Activated CD8-positive, alpha-beta memory T cell treated with anti-CD3 and anti-CD28 coated beads, Interleukin-2, amount 50 U/mL, for 48 hours (primary cell): ENCODE measurements around the gene C21orf91.

Source experiments
- DNase-seq: peaks from one replicate; pipeline ENCODE4 v3.0.0-alpha.2; 2020

The C21orf91 gene

GRCh38 chr21:17819114-17819876, at the start of gene C21orf91:
Gene C21orf91, minus strand, starts transcription at chr21:17819356. Its CDS starts 1,038 bp downstream, at chr21:17818318.
- peak; percentile 88 for DNase-seq

GRCh38 chr21:17866590-17866989, 47.4 kb upstream of the C21orf91 start:
- DNase-seq = no peak

- DNase-seq = no peak
These were observed 40.5 kb upstream of the C21orf91 start for GRCh38 chr21:17859661-17860060.

- no peak for DNase-seq
These were observed 39.6 kb upstream of the C21orf91 start for GRCh38 chr21:17858747-17859146.

GRCh38 chr21:17854745-17855144, 35.6 kb upstream of the C21orf91 start:
- DNase-seq = no peak

DNA sequence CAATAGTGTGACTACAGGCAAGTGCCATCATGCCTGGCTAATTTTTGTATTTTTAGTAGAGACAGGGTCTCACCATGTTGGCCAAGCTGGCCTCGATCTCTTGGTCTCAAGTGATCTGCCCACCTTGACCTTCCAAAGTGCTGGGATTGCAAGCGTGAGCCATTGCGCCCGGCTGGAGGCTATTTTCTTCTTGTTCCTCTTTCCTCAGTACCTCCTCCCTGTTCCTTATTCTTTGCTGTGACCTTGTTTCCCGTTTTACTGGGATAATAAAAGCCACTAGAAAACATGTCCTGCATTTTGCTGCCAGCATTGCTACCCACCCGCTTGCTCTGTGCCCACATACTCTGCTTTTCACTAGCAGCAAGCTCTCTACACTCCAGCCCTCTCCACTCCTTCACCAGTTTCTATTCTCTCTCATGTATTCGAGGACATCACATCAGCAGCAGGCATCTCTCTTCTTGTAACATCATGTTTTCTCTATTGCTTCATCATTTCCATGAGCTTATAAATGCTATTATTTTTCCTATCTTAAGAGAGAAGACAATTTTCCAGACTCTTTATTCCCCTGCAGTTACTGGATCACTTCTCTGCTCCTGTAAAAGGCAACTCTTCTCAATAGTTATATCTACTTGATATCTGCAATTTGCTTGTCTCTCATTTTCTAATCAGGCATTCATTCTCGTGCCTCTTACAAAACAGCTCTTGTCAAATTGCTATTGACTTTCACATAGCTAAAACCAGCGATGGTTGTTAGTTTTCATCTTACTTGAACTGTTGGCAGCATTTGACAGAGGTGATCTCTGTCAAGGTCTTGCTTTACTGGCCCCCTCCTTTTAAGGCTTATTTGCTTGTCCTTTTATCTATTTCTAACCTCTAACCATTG, 34.5 kb upstream of the C21orf91 start:
- no peak for DNase-seq

DNA sequence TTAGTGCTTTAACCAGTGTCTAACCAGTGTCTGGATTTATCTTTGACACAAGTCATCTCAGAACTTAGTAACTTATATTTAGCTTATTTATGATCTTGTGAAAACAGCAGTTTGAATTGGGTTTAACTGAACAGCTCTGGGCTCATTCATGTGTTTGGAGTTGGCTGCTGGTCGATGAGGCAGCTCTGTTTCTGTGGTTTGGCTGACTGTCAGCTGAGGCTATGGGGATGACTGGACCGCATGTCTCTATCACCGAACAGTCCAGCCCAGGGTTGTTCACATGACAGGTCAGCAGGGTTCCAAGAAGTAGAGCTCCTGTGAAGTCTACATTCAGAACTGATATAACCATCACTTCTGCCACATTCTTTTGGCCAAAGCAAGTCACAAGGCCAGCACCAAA, 29.1 kb upstream of the C21orf91 start:
- DNase-seq = no peak

DNA sequence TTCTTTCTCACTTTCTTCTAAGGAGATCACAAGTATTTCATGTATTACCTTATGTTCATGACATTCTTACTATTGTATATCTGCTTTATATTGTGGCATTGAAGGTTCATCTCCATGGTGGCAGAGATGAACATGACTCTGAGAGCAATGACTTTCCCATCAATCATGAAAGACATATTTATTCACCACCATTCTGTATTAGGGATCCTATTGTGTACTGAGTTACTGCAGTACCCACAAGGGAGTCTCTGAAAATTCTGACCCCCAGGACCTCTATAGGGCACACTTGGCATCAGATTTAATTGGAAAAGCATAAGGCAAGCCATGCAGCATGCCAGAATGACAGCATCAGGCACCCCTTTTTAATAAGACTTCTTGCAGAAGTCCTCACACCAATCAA, 21.9 kb upstream of the C21orf91 start:
- DNase-seq = no peak

- DNase-seq = no peak
These were observed 15.6 kb upstream of the C21orf91 start for GRCh38 chr21:17834639-17835354.

- no peak for DNase-seq
These were observed 10.3 kb upstream of the C21orf91 start for GRCh38 chr21:17829472-17829871.

GRCh38 chr21:17828223-17828622, 9.1 kb upstream of the C21orf91 start:
- no peak for DNase-seq

DNA sequence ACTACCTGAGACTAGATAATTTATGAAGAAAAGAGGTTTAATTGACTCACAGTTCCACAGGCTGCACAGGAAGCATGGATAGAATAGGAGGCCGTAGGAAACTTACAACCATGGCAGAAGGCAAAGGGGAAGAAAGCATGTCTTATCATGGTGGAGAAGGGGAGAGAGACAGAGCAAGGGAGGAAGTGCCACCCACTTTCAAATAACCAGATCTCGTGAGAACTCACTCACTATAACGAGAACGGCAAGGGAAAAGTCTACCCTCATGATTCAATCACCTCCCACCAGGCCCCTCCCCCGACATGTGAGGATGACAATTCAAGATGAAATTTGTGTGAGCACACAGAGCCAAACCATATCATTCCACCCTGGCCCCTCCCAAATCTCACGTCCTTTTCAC, 4.7 kb upstream of the C21orf91 start:
- DNase-seq = no peak

DNA sequence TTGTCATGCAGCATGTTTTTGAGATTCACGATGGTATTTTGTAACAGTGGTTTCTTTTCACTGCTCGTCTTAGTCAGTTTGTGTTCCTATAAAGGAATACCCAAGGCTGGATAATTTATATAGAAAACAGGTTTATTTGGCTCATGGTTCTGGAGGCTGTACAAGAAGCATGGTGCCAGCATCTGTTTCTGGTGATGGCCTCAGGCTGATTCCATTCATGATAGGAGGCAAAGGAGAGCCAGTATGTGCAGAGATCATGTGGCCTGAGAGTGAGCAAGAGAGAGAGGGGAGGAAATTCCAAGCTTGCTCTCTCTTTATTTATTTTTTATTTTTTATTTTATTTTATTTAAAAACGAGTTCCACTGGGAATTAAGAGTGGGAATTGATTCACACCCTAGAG, 2.0 kb upstream of the C21orf91 start:
- DNase-seq = no peak

DNA sequence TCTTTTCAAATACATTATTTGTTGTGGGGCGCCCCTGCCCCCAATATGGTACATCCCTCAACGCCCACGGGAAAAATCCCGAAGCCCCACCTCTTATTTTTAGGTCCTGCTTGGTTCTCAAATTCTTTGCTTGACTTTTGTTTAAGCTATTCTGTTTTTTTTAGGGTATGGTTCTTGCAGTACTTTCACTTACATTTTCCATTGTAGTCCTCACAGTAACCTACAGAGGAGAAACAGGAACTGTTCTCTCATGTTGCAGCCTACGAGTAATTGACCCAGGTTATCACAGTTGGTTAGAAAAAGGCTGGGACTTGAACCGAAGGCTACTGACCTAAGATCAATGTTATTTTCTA, 697 bp upstream of the C21orf91 start:
- DNase-seq = no peak

GRCh38 chr21:17818186-17819113, 706 bp downstream of the C21orf91 start:
- DNase-seq = peak; percentile 72

GRCh38 chr21:17813353-17813752, 5.8 kb downstream of the C21orf91 start:
- no peak for DNase-seq

DNA sequence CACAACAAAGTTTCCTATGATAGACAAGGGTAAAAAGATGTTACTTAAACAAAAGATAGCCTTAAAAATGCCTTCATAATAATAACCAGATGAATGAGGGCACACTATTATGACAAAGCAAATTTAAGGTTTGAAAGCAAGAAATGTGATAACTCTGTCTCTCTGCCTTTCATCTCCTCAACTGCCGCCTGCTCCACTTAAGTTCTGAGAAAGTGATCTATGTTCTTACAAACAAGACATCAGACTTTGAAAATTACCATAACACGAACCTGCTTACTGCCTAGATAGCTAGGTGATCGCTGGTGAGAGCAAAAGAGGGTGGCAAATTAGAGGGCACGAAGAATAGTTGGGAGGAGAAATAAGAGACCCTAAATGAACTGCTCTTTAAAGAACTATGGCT, 13.2 kb downstream of the C21orf91 start:
- no peak for DNase-seq

- no peak for DNase-seq
These were observed 15.6 kb downstream of the C21orf91 start for GRCh38 chr21:17803536-17803935.

- DNase-seq = no peak
These were observed 16.6 kb downstream of the C21orf91 start for GRCh38 chr21:17802572-17802971.

GRCh38 chr21:17799414-17800164, 19.6 kb downstream of the C21orf91 start:
- DNase-seq = no peak

DNA sequence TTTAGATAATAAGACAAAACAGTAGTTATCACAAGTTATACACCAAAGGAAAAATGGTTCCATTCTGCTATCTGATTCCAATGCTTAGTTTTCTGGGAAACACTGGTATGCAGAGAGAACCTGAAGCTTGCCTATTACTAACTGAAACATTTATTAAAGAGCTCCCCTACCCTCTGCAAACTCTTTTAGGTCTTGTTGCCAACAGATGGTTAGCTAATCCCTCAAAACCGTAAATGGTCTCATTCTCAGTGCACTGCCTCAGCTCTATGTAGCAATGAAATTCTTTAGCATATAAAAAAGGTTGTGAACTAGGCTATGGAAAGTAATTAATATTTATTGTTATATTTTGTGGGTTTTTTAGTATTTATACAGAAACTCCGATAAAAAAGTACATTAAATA, 20.4 kb downstream of the C21orf91 start:
- DNase-seq = no peak

DNA sequence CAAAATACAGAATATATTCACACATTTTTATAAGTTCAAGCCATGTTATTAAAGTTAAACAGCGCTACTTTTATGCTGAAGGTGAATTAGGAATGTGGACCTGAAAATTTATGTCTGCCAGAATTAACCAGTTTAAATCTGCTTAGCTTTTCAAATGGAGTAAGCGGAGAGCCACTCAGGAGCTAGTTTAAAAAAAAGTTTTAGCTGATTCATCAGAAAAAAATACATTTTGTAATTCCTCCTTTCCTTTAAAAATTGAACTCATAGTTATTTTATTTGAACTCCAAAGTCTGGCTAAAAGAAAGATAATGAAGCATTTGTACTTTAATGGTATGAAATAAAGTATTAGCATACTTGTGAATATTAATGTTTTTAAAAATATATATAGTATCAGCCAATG, 21.2 kb downstream of the C21orf91 start:
- DNase-seq = no peak
